ENCODE measurements around the gene PLEKHH2.

The PLEKHH2 gene

DNA sequence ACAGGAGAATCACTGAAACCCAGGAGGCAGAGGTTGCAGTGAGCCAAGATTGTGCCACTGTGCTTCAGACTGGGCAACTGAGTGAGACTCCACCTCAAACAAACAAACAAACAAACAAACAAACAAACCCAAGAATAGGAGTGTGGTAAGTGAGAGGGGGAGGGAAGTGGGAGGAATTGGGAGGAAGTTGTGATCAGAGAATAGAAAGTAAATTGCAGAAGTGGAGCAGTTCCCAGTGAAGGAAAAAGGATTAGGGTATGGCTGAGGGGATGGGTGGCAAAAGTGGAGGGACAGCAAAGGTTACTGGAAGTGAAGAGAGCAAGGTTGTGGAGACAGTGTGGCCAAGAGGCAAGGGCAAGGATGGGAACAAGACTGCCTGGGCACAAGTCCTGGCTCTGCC, 80.3 kb downstream of the PLEKHH2 start:
- no peaks in the 10 kb centered on the region for H3K79me2 ChIP-seq (ENCODE audit: control insufficient read depth, low read length)
- no peaks in the 10 kb centered on the region for H3K9me2 ChIP-seq (replicated peaks; ENCODE audit: control insufficient read depth, low read length)
- peaks cover 38% of the 10 kb centered on the region for H3K4me1 ChIP-seq (ENCODE audit: control insufficient read depth, low read length)
- H4K20me1 ChIP-seq (ENCODE audit: control insufficient read depth, insufficient read depth, low read depth, low read length), result no peaks in the 10 kb centered on the region
- TF ChIP-seq EZH2phosphoT487 (IDR thresholded peaks at IDR 0.05; ENCODE audit: borderline replicate concordance, low read length) (no peak), CTCF (IDR thresholded peaks at IDR 0.05; ENCODE audit: low read depth, low read length, poor library complexity, severe bottlenecking) (no peak)
- peaks cover 9% of the 10 kb centered on the region for H3F3A ChIP-seq (ENCODE audit: control insufficient read depth, insufficient read depth)
- H3K27ac ChIP-seq (ENCODE audit: low read depth, low read length), result no peak overlapping the region
- H3K4me2 ChIP-seq (ENCODE audit: low read length), result peak overlapping the region; percentile 53
- H3K27me3 ChIP-seq (ENCODE audit: control insufficient read depth, low read length), result 0 out of 2 replicates have a peak, but pooled peaks cover 4% of the 10 kb centered on the region
- H3K4me3 ChIP-seq (ENCODE audit: low read length), result peak overlapping the region; percentile 17; the same call in 1 of the 2 replicates
- no peaks in the 10 kb centered on the region for H3K36me3 ChIP-seq (ENCODE audit: control insufficient read depth, low read length)
- H3K9me3 ChIP-seq (ENCODE audit: control insufficient read depth, insufficient read depth, low read length), result no peaks in the 10 kb centered on the region

DNA sequence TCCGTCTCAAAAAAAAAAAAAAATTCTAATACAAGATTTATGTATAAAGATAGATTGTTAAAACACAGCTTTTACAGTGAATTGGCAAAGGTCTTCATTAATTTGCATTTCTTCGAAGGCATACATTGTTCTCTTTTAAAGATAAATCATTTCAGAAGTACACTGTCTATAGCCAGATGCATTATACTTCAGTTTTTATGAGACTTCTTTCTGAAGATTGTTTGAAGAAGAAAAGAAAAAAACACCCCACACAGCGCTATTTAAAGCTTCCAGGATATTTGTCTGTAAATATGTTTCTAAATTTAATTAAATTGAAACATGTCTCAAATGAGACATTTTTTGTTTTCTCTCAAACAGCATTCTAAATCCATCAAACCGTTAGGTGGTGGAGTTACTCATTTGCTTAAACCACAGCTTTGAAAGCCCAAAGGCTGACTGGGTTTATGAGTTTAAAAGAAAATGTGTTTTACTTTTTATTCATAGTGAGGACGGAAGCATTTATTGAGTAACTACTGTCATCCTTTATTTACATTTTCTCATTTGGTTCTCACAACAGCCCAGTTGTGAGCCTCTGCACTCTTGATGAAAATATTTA, 81.6 kb downstream of the PLEKHH2 start:
- Histone ChIP-seq H3K79me2 (ENCODE audit: control insufficient read depth, low read length) (no peaks in the 10 kb centered on the region), H3K27me3 (ENCODE audit: control insufficient read depth, low read length) (0 out of 2 replicates have a peak, but pooled peaks cover 4% of the 10 kb centered on the region), H4K20me1 (ENCODE audit: control insufficient read depth, insufficient read depth, low read depth, low read length) (no peaks in the 10 kb centered on the region), H3K27ac (ENCODE audit: low read depth, low read length) (peak overlapping the region; percentile 67), H3K9me2 (replicated peaks; ENCODE audit: control insufficient read depth, low read length) (no peaks in the 10 kb centered on the region), H3K4me1 (ENCODE audit: control insufficient read depth, low read length) (peaks cover 38% of the 10 kb centered on the region), H3K4me3 (ENCODE audit: low read length) (peak overlapping the region; percentile 10), H3K4me2 (ENCODE audit: low read length) (peak overlapping the region; percentile 53), H3F3A (ENCODE audit: control insufficient read depth, insufficient read depth) (peaks cover 9% of the 10 kb centered on the region), H3K9me3 (ENCODE audit: control insufficient read depth, insufficient read depth, low read length) (no peaks in the 10 kb centered on the region), H3K36me3 (ENCODE audit: control insufficient read depth, low read length) (no peaks in the 10 kb centered on the region)
- TF ChIP-seq EZH2phosphoT487 (IDR thresholded peaks at IDR 0.05; ENCODE audit: borderline replicate concordance, low read length) (no peak), CTCF (IDR thresholded peaks at IDR 0.05; ENCODE audit: low read depth, low read length, poor library complexity, severe bottlenecking) (no peak)

DNA sequence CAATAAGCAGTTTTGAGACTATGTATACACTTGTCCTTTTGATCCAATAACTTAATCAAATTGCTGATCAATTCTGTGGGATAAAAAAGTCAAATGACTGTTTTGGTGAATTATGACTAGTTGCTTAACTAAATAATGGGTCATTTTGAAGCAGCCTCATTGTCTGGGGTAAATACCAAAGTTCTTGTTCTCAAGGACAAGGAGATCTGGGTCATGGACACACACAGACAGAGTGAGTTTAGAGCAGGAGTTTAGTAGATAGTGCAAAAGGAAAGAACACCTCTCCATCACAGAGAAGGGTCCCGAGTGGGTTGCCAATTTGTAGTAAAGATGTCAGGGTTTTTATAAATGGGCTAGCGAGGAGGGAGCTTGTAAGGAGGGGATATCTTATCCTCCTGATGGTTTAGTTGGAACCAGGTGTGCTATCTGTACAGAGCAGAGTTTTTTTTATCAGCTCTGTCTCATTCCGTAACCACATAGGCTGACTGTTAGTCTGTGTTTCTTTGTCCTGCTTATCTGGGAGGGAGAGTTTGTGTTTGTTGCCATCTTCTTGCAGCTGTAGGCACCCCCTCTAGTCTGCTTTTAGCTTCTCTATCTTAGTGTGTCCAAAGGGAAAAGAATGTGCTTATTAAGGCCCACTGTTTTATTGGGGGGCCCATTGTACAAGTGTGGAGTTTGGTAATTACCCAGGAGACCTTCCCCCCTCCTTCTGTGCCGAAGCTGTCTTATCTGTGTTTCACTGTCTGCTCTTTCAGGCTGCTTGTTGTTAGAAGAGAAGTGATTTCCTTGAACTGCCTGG, 87.9 kb downstream of the PLEKHH2 start:
- Histone ChIP-seq H3K27ac (ENCODE audit: low read depth, low read length) (no peak overlapping the region), H3K4me2 (ENCODE audit: low read length) (no peak overlapping the region), H3K36me3 (ENCODE audit: control insufficient read depth, low read length) (no peaks in the 10 kb centered on the region), H3K4me1 (ENCODE audit: control insufficient read depth, low read length) (peaks cover 5% of the 10 kb centered on the region; the same call in 1 of the 2 replicates), H3K9me3 (ENCODE audit: control insufficient read depth, insufficient read depth, low read length) (no peaks in the 10 kb centered on the region), H3F3A (ENCODE audit: control insufficient read depth, insufficient read depth) (no peaks in the 10 kb centered on the region), H3K27me3 (ENCODE audit: control insufficient read depth, low read length) (no peaks in the 10 kb centered on the region), H3K79me2 (ENCODE audit: control insufficient read depth, low read length) (no peaks in the 10 kb centered on the region), H4K20me1 (ENCODE audit: control insufficient read depth, insufficient read depth, low read depth, low read length) (no peaks in the 10 kb centered on the region), H3K9me2 (replicated peaks; ENCODE audit: control insufficient read depth, low read length) (no peaks in the 10 kb centered on the region), H3K4me3 (ENCODE audit: low read length) (no peak overlapping the region)
- TF ChIP-seq CTCF (IDR thresholded peaks at IDR 0.05; ENCODE audit: low read depth, low read length, poor library complexity, severe bottlenecking) (no peak), EZH2phosphoT487 (IDR thresholded peaks at IDR 0.05; ENCODE audit: borderline replicate concordance, low read length) (no peak)
